NT2/D1 (cell line): ENCODE measurements around the gene NPC2.

ENCODE experiments used
- DNase-seq: peaks from one replicate; pipeline ENCODE4 v3.0.0-alpha.2; 2011; ENCODE audit warnings: low read depth, low spot score
- H3K27me3 ChIP-seq: 2 replicates; pipeline ENCODE4 v1.6.0; 2011; ENCODE audit warnings: mild to moderate bottlenecking; ENCODE audit not compliant: insufficient read length, insufficient read depth
- H3K36me3 ChIP-seq: 2 replicates; pipeline ENCODE4 v1.6.1; 2011; ENCODE audit warnings: mild to moderate bottlenecking, low read length, mixed read lengths; ENCODE audit not compliant: insufficient read depth, insufficient read length
- H3K4me1 ChIP-seq: 2 replicates; pipeline ENCODE4 v1.5.1; 2011; ENCODE audit not compliant: insufficient read depth, insufficient read length
- H3K4me3 ChIP-seq: 2 replicates; pipeline ENCODE4 v1.5.1; 2011; ENCODE audit warnings: low read depth; ENCODE audit not compliant: insufficient read length
- H3K9ac ChIP-seq: 2 replicates; pipeline ENCODE4 v1.6.0; 2011; ENCODE audit warnings: low read depth; ENCODE audit not compliant: insufficient read length
- H3K9me3 ChIP-seq: 2 replicates; pipeline ENCODE4 v1.5.1; 2011; ENCODE audit warnings: mild to moderate bottlenecking, low read length; ENCODE audit not compliant: insufficient read depth
- SUZ12 ChIP-seq: IDR thresholded peaks from 2 replicates; pipeline ENCODE4 v1.6.1; 2011; ENCODE audit not compliant: insufficient read length, insufficient read depth; ENCODE audit errors: extremely low read depth
- YY1 ChIP-seq: IDR thresholded peaks from 2 replicates; pipeline ENCODE4 v1.6.1; 2011; ENCODE audit not compliant: insufficient read length, insufficient read depth
- ZNF274 ChIP-seq: IDR thresholded peaks from 2 replicates; pipeline ENCODE4 v1.6.1; 2011; ENCODE audit warnings: mild to moderate bottlenecking, low read depth, low read length

NPC2 gene

DNA sequence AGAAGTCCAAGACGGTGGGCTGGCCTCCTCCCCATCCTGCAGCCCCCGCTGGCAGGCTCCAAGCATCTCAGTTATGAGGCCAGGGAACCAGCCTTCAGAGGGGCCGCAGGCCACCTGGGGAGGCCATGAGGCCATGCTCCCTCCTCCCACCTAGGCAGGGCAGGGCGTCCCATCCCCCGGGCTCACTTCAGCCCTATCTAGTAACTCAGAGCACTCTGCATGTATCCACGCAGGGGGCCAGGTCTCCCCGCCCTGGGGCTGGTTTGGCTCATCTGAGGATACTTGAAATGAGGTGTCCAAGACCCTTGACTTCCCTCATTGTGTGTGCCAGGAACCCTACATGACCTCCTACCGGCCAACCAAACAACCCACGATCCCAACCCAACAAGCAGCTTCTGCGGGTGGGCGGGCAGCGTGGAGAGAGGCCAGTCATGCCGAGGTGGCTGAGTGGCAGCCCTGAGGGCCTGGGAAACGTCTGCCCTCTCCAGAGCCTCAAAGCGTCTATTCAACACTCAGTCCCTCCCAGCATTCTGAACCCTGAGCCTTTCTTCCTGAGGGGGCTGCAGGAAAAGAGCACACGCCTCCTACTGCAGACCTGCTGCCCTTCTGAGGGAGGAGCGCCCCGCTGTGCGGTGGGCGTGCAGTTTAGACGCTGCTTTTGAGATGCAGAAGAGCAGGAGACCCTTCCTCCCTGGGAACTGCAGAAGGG lies 17.3 kb upstream of the NPC2 start:
- Histone ChIP-seq H3K36me3 (peaks cover 3% of the 10 kb centered on the region), H3K9ac (no peak overlapping the region), H3K27me3 (no peaks in the 10 kb centered on the region), H3K4me3 (no peak overlapping the region), H3K4me1 (peaks cover 10% of the 10 kb centered on the region), H3K9me3 (no peaks in the 10 kb centered on the region)
- no peak for TF ChIP-seq SUZ12
- TF ChIP-seq YY1, result no peak
- TF ChIP-seq ZNF274, result no peak
- DNase-seq, result peak; percentile 54

GRCh38 chr14:74509587-74510222 lies 16.6 kb upstream of the NPC2 start:
- Histone ChIP-seq H3K9me3 (no peaks in the 10 kb centered on the region), H3K4me3 (no peak overlapping the region), H3K36me3 (peaks cover 4% of the 10 kb centered on the region), H3K9ac (no peak overlapping the region), H3K4me1 (peaks cover 10% of the 10 kb centered on the region), H3K27me3 (no peaks in the 10 kb centered on the region)
- no peak for DNase-seq
- TF ChIP-seq ZNF274 (no peak), YY1 (no peak), SUZ12 (no peak)

DNA sequence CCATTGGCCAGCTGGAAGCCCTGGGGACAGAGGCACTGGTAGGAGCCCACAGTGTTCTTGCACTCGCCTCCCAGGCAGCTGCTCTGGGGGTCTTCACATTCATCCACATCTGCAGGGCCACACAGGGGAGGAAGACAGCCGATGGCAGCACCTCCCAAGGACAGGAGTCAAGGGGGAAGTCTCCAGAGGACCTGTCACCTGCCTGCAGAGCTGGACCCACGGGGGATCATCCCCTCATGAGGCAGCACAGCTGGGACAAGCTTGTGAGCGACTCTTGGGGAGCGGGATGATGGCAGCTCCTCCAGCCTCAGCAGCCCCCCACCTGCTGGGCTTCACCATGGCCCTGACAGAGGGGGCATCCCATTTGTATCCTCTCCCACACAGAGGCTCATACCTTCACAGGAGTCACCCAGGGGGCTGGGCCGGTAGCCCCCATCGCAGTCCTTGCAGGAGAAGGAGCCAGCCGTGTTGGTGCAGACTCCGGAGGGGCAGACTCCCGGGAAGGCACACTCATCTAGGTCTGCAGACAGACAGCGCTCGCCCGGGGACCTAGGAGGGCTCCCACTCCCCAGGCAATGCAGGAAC lies 15.8 kb upstream of the NPC2 start:
- TF ChIP-seq SUZ12, result no peak
- no peak for TF ChIP-seq ZNF274
- TF ChIP-seq YY1, result no peak
- Histone ChIP-seq H3K9me3 (no peaks in the 10 kb centered on the region), H3K36me3 (peaks cover 7% of the 10 kb centered on the region), H3K9ac (no peak overlapping the region), H3K4me3 (no peak overlapping the region), H3K27me3 (no peaks in the 10 kb centered on the region), H3K4me1 (peaks cover 12% of the 10 kb centered on the region)
- DNase-seq, result no peak

GRCh38 chr14:74508292-74508731 lies 15.2 kb upstream of the NPC2 start:
- H3K4me3 ChIP-seq, result no peak overlapping the region
- no peak overlapping the region for H3K9ac ChIP-seq
- TF ChIP-seq SUZ12 (no peak), ZNF274 (no peak), YY1 (no peak)
- H3K4me1 ChIP-seq, result peaks cover 12% of the 10 kb centered on the region
- no peaks in the 10 kb centered on the region for H3K27me3 ChIP-seq
- no peak for DNase-seq
- peaks cover 9% of the 10 kb centered on the region for H3K36me3 ChIP-seq
- no peaks in the 10 kb centered on the region for H3K9me3 ChIP-seq

DNA sequence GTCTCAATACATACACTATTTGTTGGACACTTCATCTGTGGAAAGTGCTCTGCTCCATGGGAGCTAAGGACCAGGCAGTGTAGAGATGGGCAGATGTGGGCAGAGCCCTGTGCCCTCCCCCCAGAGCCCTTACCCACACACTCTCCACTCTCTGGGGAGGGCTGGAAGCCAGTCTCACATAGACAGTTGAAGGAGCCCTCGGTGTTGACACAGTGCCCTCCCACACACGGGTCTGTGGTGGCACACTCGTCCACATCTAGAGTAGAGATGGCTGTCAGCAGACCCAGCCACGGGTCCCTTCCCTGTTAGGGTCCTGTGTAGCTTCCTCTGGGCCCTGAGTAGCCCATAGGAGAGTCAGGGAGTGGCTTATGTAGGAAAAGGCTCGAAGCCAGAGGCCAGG lies 14.7 kb upstream of the NPC2 start:
- peaks cover 12% of the 10 kb centered on the region for H3K4me1 ChIP-seq
- no peak for DNase-seq
- TF ChIP-seq SUZ12, result no peak
- TF ChIP-seq ZNF274, result no peak
- no peak for TF ChIP-seq YY1
- H3K4me3 ChIP-seq, result no peak overlapping the region
- H3K27me3 ChIP-seq, result no peaks in the 10 kb centered on the region
- no peak overlapping the region for H3K9ac ChIP-seq
- H3K36me3 ChIP-seq, result peaks cover 10% of the 10 kb centered on the region
- H3K9me3 ChIP-seq, result no peaks in the 10 kb centered on the region

GRCh38 chr14:74507085-74507484 lies 14.0 kb upstream of the NPC2 start:
- peaks cover 12% of the 10 kb centered on the region for H3K4me1 ChIP-seq
- no peaks in the 10 kb centered on the region for H3K9me3 ChIP-seq
- no peak overlapping the region for H3K9ac ChIP-seq
- no peak overlapping the region for H3K4me3 ChIP-seq
- no peak for TF ChIP-seq ZNF274
- no peak for TF ChIP-seq SUZ12
- no peak for TF ChIP-seq YY1
- H3K36me3 ChIP-seq, result peaks cover 6% of the 10 kb centered on the region
- H3K27me3 ChIP-seq, result no peaks in the 10 kb centered on the region
- DNase-seq, result no peak

- Histone ChIP-seq H3K36me3 (peaks cover 6% of the 10 kb centered on the region), H3K9ac (no peak overlapping the region), H3K4me3 (no peak overlapping the region), H3K9me3 (no peaks in the 10 kb centered on the region), H3K4me1 (peaks cover 18% of the 10 kb centered on the region), H3K27me3 (no peaks in the 10 kb centered on the region)
- DNase-seq, result no peak
- TF ChIP-seq ZNF274 (no peak), YY1 (no peak), SUZ12 (no peak)
Measured at GRCh38 chr14:74506411-74506851, 13.3 kb upstream of the NPC2 start.
